ENCODE results near the gene HRCT1.
A peak's percentile ranks its signal among the peaks of the same experiment; 100 is the strongest.

HRCT1 gene

DNA sequence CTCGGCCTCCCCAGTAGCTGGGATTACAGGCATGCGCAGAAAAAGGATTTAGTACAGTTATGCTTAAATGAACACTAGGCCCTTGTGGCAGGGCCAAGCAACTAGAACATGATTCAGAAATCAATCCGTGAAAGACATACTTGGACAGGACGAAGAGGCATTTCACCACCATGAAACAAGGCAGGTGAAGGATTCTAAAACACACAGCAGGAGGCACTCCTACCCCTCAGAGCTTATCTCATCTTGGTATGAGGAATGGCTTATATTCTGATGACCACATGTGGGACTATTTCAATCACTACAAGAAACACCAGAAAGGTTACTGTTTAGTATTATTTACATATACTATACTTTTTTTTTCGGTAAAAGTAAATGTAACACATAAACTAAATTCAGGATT, 36.3 kb downstream of the HRCT1 start:
- DNase-seq (ENCODE audit: low read depth in 3 of 3), result no peak

DNA sequence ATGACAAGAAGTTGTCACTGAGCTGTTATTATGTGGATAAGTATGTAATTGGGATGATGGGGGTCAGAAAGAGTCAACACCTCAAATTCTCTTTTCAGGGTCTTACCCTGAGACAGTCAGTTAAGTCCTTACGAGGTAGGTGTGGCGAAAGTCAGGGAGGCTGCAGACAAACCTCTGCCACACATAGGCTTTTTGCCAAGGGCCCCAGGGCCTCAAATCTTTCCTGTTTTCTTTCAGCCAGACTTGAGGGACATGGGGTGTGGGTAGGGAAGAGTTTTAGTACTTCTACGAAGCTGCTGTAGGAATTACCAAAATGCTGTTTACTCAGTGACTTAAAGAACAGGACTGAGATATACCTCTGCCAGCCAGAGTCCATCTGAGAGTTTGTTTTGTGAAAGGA, 38.2 kb downstream of the HRCT1 start:
- no peak for DNase-seq (ENCODE audit: low read depth in 3 of 3)

GRCh38 chr9:35944841-35945240, 38.8 kb downstream of the HRCT1 start:
- DNase-seq (ENCODE audit: low read depth in 3 of 3), result no peak

DNA sequence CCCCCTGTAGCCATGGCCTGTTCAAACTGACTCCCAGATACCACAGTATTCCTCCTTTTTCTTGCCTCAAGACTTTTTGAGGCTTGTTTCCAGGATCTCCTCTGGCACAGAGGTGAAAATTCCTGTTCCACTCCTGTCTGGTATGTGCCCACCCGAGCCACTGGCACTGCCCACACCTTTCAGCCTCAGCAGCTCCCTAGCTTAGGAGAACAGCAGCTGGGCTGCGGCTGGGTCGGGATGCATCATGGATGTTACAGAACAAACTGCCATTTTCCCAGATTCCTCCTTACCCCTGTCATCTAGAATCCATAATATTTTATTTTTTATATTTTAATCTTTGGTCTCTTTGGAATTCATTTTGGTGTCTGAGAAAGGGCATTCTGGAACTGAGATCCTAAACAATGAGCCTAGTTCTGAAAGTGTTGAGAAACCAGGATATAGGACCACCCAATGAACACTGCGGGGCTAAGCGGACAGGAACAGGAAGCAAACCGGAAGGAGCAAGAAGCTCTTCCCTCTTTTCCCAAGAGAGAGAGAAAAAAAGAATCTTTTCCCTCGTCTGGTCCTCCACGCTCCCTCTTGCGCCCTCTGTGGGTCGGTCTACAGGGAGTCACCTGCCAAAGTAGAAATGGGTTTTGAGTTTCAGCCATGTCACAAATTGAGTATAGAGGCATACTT, 39.5 kb downstream of the HRCT1 start:
- DNase-seq (ENCODE audit: low read depth in 3 of 3), result peak; percentile 38 to 64 (median 51)

GRCh38 chr9:35948451-35948850, 42.4 kb downstream of the HRCT1 start:
- DNase-seq (ENCODE audit: low read depth in 3 of 3), result no peak

GRCh38 chr9:35948901-35949318, 42.9 kb downstream of the HRCT1 start:
- no peak for DNase-seq (ENCODE audit: low read depth in 3 of 3)

DNA sequence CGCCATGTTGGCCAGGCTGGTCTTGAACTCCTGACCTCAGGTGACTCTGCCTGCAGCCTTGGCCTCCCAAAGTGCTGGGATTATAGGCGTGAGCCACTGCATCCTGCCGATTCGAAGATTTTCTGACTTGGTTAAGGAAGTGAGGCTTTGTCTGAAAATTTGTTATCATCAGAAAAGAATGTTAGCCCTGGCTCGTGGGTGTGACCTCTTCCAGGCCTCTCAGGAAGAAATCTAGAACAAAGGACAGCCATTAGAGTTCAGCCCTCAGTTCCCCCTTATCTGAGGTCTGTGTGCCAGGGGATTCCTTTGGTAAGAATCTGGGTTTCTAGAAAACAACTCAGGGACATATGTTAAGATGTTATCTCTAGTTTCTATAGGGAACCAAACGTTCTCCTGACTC, 45.7 kb downstream of the HRCT1 start:
- no peak for DNase-seq (ENCODE audit: low read depth in 3 of 3)

DNA sequence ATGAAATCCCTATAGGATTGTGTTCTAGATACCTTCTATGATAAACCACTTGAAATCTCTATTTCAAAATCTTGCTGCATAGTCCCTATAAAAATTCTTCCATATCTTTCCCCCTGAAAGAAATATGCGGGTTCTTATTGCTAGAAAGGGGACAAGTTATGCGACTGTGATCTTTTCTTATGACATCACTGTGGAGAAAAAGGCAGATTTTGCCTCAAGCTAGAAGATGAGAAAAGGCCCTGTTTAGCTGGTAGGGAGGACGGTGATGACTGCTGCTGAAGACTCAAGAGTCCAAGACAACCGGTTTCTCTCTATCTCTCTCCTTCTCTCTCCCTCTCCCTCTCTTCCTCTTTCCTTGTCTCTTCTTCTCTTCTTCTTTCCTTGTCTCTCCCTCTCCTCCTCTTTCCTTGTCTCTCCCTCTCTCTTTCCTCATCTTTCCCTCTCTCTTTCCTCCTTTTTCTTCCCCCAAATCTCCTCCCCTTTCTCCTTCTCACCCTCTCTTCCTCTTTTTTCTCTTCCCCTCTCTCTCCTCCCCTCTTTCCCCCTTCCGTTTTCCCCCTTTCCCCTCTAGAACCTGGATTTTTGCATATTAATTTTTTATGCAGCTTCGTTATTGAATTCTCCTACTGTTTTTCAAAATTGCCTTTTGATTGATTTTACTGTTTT, 46.7 kb downstream of the HRCT1 start:
- DNase-seq (ENCODE audit: low read depth in 3 of 3), result no peak

- DNase-seq (ENCODE audit: low read depth in 3 of 3), result peak; percentile 19 to 27 (median 22)
Measured at GRCh38 chr9:35954942-35955546, 49.0 kb downstream of the HRCT1 start.

DNA sequence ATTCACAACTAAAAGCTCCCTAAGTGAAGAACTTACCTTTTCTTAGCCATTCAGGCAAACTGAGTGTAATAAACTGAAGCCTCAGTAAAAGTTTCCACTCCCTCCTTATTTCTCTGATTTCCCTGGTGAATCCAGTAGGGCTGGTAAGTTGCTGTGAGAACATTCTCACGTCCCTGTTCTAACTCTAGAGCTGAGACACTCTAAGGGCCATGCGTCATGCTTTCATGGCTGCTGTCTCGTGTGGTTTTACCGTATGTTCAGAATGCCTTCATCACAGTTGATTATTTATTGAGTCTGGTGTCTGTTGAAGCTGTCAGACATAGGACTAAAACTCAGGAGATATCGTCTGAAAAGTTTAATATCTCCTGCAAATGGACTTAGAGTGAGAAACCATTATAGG, 50.6 kb downstream of the HRCT1 start:
- no peak for DNase-seq (ENCODE audit: low read depth in 3 of 3)

All from stimulated activated CD4-positive, alpha-beta T cell treated with anti-CD3 and anti-CD28 coated beads, TNF-alpha, amount 100 ng/mL, for 24 hours (primary cell).